ENCODE results near the gene CLEC20A. TPM values are rescaled to one million over a fixed set of nuclear protein-coding genes. Genes with fewer than 3 reads are reported as not detected.

CLEC20A gene
- total and polyA plus RNA-seq, 5 donors: 0.16 to 0.51 TPM; not detected in 3

DNA sequence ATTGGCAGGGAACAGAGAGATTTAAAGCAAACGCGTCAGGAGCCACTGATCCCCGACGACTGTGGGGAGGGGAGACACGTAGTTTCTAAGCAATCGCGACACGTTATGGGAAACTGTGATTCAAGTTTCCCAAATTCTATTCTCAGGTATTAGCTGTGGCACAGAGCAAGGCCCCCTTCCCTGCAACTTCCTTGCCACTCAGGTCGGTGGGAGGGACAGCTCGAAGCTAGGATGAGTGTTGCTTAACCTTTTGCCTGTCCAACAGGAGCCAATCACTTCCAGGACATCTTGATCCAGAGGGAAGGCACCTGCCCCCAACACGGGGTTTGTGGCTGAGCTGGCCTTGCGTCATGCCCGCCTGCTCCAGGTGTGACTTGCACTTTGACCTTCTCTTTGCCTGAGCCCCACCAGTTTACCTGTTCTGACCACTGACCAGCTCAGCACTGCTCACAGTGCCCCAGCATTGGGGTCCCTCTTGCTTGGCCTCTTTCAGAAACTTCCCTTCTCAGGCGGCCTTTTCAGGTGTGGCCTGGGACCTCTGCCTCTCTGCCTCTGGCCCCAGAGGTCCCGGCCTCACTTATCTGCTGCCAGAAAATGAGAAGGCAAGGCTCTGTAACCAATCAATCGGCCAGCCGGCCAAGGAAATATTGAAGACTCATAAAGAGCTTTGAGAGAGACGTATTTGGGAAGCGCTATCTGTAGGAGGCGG, 40.8 kb upstream of the CLEC20A start:
- 56% methylated on average over 20 of the region's 20 CpGs for WGBS
- ATAC-seq (peak in 1 of 2 donors; percentile 1), DNase-seq (no peak)
- Histone ChIP-seq H3K4me1 (ENCODE audit: control insufficient read depth, insufficient read depth, low read length) (peaks cover 12% of the 10 kb centered on the region), H3K9me3 (ENCODE audit: control insufficient read depth, low read length) (no peaks in the 10 kb centered on the region), H3K27me3 (ENCODE audit: control insufficient read depth, insufficient read depth) (no peaks in the 10 kb centered on the region), H3K27ac (ENCODE audit: low read length) (peak overlapping the region; percentile 93), H3K4me3 (ENCODE audit: low read length) (no peak overlapping the region)
- intact Hi-C loops (cut with DNase I): loop anchor here in 1 of 4 donors (10.0 kb wide), 1 partner anchor 477 kb away; no protein-coding TSS in a partner anchor

DNA sequence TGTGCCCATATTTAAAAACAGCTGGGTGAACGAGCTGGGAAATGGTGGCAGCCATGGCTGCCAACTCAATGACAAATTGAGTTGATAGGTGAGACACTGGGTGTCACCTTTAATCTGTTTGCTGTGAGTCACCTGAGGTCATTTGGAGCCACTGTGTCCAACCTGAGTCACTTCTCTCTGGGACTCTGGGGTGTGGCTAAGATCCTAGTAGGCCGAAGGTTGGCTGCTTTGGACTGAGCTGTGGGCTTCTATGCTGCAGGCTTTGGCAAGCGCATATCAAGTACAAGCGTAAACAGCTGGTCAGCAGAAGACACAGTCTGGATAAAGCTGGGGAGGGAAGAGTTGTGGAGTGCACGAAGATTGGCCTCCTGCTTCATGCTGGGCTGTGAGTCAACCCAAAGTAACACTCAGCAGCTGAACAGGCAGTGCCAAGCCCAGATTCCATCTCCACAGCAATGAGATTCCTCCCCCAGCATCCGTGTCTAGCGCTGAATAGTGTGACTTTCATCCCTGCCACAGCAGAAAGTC, 40.1 kb upstream of the CLEC20A start:
- Histone ChIP-seq H3K4me3 (ENCODE audit: low read length) (no peak overlapping the region), H3K4me1 (ENCODE audit: control insufficient read depth, insufficient read depth, low read length) (peaks cover 12% of the 10 kb centered on the region), H3K27ac (ENCODE audit: low read length) (peak overlapping the region; percentile 93), H3K27me3 (ENCODE audit: control insufficient read depth, insufficient read depth) (no peaks in the 10 kb centered on the region), H3K9me3 (ENCODE audit: control insufficient read depth, low read length) (no peaks in the 10 kb centered on the region)
- peak; percentile 70 to 84 (median 79) for DNase-seq
- peak; percentile 91 to 93 for ATAC-seq
- 37% methylated on average over 7 of the region's 7 CpGs for WGBS
- intact Hi-C loops (cut with DNase I): loop anchor here in 1 of 4 donors (10.0 kb wide), 1 partner anchor 478 kb away; no protein-coding TSS in a partner anchor

DNA sequence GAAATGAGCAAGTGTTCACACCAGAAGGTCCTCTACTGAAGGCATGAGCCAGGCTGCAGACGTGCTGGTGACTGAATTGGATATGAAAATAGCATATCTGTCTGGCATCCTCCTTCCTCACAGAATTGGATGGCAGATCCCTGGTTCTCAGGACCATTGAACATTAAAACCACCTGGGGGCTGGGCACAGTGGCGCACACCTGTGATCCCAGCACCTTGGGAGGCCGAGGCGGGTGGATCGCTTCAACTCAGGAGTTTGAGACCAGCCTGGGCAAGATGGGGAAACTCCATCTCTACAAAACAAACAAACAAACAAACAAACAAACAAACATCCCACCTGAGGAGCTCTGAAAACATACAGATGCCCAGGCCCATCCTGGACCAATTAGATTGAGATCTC, 39.6 kb upstream of the CLEC20A start:
- ATAC-seq (no peak), DNase-seq (no peak)
- no peaks in the 10 kb centered on the region for H3K27me3 ChIP-seq (ENCODE audit: control insufficient read depth, insufficient read depth)
- peak overlapping the region; percentile 93 for H3K27ac ChIP-seq (ENCODE audit: low read length)
- intact Hi-C loops (cut with DNase I): loop anchor here in 1 of 4 donors (10.0 kb wide), 1 partner anchor 478 kb away; no protein-coding TSS in a partner anchor
- no peak overlapping the region for H3K4me3 ChIP-seq (ENCODE audit: low read length)
- WGBS: 86% methylated on average over 5 of the region's 5 CpGs
- H3K4me1 ChIP-seq (ENCODE audit: control insufficient read depth, insufficient read depth, low read length): peaks cover 12% of the 10 kb centered on the region
- H3K9me3 ChIP-seq (ENCODE audit: control insufficient read depth, low read length): no peaks in the 10 kb centered on the region

DNA sequence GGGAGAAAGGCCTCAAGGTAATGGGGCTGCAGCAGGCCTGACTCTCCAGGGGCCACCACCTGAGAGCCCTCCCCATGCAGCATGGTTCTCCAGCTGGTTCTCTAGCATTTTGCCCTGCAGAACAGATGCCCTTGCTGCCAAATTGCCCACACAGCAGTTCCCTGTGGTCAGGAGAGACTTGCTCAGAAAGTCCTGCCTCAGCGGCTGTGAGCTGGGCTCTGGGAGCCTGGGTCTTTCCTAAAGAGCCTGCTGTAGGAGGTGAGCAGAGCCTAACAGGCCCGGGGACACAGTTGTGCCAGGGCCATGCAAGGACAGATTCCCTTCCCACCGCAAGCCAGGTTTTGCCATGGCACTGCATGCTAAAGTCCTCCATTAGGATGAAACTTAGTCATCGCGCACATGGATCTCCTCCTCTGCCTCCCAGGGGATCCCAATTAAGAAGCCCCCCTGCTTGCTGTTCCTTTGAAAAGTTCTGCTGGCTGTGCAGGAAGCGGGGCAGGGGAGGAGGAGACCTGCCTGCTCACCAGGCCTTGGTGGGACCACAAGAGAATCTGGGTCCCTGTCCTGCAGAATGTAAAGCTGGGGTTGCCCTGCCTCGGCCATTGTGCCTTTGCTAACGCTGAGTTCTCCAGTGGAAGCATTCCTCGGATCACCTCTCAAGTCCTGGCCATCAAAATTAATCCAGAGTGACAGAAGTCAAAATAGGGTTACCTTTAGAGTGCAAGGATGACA, 37.5 kb upstream of the CLEC20A start:
- ATAC-seq (no peak), DNase-seq (no peak)
- Histone ChIP-seq H3K27ac (ENCODE audit: low read length) (no peak overlapping the region), H3K4me1 (ENCODE audit: control insufficient read depth, insufficient read depth, low read length) (peaks cover 12% of the 10 kb centered on the region), H3K27me3 (ENCODE audit: control insufficient read depth, insufficient read depth) (no peaks in the 10 kb centered on the region), H3K4me3 (ENCODE audit: low read length) (no peak overlapping the region), H3K9me3 (ENCODE audit: control insufficient read depth, low read length) (no peaks in the 10 kb centered on the region)
- 95% methylated on average over 9 of the region's 9 CpGs for WGBS
- intact Hi-C loops (cut with DNase I): loop anchor here in 2 of 4 donors (5.0 to 10.0 kb wide), 2 partner anchors 468 to 480 kb away; no protein-coding TSS in a partner anchor

DNA sequence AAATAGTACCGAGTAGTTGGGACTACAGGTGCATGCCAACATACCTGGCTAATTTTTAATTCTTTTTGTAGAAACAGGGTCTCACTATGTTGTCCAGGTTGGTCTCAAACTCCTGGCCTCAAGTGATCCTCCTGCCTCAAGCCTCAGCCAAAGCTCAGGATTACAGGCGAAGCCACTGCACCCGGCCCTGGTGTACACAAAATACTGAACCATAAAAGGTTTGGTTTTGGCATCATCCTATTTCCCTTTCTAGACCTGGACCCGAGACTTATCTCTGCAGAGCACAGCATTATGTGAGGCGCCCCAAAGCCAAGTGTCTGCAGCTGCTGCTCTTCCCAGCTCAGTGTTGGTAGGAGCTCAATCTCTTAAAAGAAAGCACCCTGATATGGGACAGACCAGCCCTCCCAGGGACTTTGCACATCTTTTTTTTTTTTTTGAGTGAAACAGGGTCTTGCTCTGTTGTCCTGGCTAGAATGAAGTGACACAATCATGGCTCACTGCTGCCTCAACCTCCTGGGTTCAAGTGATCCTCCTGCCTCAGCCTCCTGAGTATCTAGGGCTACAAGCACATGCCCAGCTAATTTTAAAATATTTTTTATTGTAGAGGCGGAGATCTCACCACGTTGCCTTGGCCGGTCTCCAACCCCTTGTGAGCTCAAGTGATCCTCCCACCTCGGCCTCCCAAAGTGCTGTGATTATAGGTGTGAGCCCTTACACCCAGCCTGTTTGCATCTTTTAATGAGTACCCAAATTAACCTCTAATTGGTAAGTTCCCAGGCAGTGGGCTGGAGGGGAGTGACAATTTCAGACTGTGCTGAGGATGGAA, 36.6 kb upstream of the CLEC20A start:
- H3K27ac ChIP-seq (ENCODE audit: low read length): no peak overlapping the region
- DNase-seq: no peak
- H3K4me3 ChIP-seq (ENCODE audit: low read length): no peak overlapping the region
- H3K9me3 ChIP-seq (ENCODE audit: control insufficient read depth, low read length): no peaks in the 10 kb centered on the region
- no peaks in the 10 kb centered on the region for H3K27me3 ChIP-seq (ENCODE audit: control insufficient read depth, insufficient read depth)
- intact Hi-C loops (cut with DNase I): loop anchor here in 2 of 4 donors (5.0 to 10.0 kb wide), 2 partner anchors 469 to 481 kb away; no protein-coding TSS in a partner anchor
- peaks cover 10% of the 10 kb centered on the region for H3K4me1 ChIP-seq (ENCODE audit: control insufficient read depth, insufficient read depth, low read length)
- 70% methylated on average over 9 of the region's 9 CpGs for WGBS
- ATAC-seq: no peak

DNA sequence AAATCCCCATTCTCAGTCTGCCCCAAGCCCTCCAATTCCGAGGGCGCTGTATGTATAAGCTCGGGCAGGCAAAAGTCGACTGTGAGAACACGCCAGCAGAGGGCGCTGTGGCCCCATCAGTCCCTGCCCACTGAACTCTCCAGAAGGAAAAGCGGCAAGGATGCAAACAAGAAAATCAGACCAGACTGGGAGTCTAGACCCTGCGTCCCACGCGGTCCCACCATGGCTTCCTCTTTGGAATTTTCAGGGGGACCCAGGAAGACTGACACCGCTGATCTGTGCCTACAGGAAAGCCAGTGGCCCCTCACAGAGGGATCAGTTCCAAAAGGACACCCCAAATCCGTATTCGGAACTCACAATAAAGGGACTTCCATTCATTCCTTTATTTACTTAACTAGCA, 35.6 kb upstream of the CLEC20A start:
- peak; percentile 65 to 67 for ATAC-seq
- peak; percentile 80 to 93 (median 93) for DNase-seq
- intact Hi-C loops (cut with DNase I): loop anchor here in 2 of 4 donors (5.0 to 10.0 kb wide), 2 partner anchors 470 to 482 kb away; no protein-coding TSS in a partner anchor
- H3K27me3 ChIP-seq (ENCODE audit: control insufficient read depth, insufficient read depth): no peaks in the 10 kb centered on the region
- H3K4me3 ChIP-seq (ENCODE audit: low read length): no peak overlapping the region
- H3K4me1 ChIP-seq (ENCODE audit: control insufficient read depth, insufficient read depth, low read length): peaks cover 9% of the 10 kb centered on the region
- H3K9me3 ChIP-seq (ENCODE audit: control insufficient read depth, low read length): no peaks in the 10 kb centered on the region
- 18% methylated on average over 13 of the region's 13 CpGs for WGBS
- H3K27ac ChIP-seq (ENCODE audit: low read length): no peak overlapping the region

DNA sequence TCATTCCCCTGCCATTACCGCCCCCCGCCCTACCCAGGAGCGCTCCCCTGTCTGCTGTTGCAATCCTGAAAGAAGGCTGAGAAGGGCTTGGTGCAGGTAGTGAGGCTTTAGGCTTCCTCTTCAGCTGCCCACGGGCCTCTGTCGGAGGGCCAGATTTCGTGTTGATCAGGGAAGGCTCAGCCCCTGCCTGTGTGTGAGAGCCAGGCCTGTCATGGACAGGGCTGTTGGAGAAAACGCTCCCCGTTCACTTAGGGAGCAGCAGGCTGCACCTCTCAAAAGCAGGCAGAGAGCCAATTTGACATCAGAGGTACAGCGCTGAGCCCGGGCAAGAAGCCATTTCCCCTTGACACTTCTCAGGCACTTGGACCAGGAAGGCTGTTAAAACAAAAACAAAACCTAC, 35.1 kb upstream of the CLEC20A start:
- 45% methylated on average over 10 of the region's 10 CpGs for WGBS
- ATAC-seq (peak in 1 of 2 donors; percentile 32), DNase-seq (peak in 1 of 3 donors; percentile 49)
- Histone ChIP-seq H3K27me3 (ENCODE audit: control insufficient read depth, insufficient read depth) (no peaks in the 10 kb centered on the region), H3K9me3 (ENCODE audit: control insufficient read depth, low read length) (no peaks in the 10 kb centered on the region), H3K27ac (ENCODE audit: low read length) (no peak overlapping the region), H3K4me1 (ENCODE audit: control insufficient read depth, insufficient read depth, low read length) (peaks cover 5% of the 10 kb centered on the region), H3K4me3 (ENCODE audit: low read length) (no peak overlapping the region)
- intact Hi-C loops (cut with DNase I): loop anchor here in 2 of 4 donors (5.0 to 10.0 kb wide), 2 partner anchors 470 to 483 kb away; no protein-coding TSS in a partner anchor

DNA sequence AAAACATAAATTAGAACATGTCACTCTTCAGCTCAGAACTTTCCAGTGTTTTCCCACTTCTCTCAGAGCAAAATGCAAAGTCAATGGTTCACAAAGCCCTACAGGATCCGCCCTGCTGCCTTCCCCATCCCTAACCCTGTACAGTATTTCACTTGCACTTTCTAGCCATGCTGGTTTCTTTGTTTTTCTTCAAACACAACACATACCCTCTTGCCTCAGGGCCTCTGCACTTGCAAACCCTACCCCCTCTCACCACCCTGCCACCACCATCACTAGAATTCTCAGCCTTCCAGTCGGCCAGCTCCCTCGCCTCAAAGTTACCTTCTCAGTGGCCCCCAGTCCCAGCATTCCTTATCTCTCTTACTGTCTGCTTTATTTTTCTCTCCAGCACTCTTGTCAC, 33.7 kb upstream of the CLEC20A start:
- DNase-seq (no peak), ATAC-seq (no peak)
- Histone ChIP-seq H3K27ac (ENCODE audit: low read length) (no peak overlapping the region), H3K4me1 (ENCODE audit: control insufficient read depth, insufficient read depth, low read length) (no peaks in the 10 kb centered on the region), H3K9me3 (ENCODE audit: control insufficient read depth, low read length) (no peaks in the 10 kb centered on the region), H3K4me3 (ENCODE audit: low read length) (no peak overlapping the region), H3K27me3 (ENCODE audit: control insufficient read depth, insufficient read depth) (no peaks in the 10 kb centered on the region)
- WGBS: 86% methylated on average over 3 of the region's 3 CpGs
- intact Hi-C loops (cut with DNase I): loop anchor here in 2 of 4 donors (5.0 to 10.0 kb wide), 2 partner anchors 472 to 484 kb away; no protein-coding TSS in a partner anchor

DNA sequence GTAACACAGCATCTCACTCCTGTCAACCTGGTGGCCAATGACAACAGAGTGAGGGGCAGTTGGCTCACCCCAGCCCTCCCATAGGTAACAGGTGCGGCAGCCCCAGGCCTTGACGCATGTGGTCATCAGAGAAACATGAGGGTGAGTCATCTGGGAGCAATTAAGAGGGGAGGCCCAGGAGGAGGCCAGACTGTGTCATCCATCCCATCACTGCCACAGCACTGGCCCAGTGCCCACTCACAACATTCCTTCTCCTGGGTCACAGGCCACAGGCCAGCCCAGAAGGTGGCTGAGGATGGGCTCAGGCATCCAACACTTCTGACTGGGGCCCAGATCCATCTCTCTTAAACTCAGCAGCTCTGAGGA, 33.3 kb upstream of the CLEC20A start:
- 67% methylated on average over 2 of the region's 2 CpGs for WGBS
- DNase-seq (peak in 2 of 3 donors; percentile 36 to 54), ATAC-seq (peak in 1 of 2 donors; percentile 53)
- intact Hi-C loops (cut with DNase I): loop anchor here in 2 of 4 donors (5.0 to 10.0 kb wide), 2 partner anchors 472 to 485 kb away; no protein-coding TSS in a partner anchor
- Histone ChIP-seq H3K4me3 (ENCODE audit: low read length) (no peak overlapping the region), H3K27me3 (ENCODE audit: control insufficient read depth, insufficient read depth) (no peaks in the 10 kb centered on the region), H3K27ac (ENCODE audit: low read length) (no peak overlapping the region), H3K9me3 (ENCODE audit: control insufficient read depth, low read length) (no peaks in the 10 kb centered on the region), H3K4me1 (ENCODE audit: control insufficient read depth, insufficient read depth, low read length) (no peaks in the 10 kb centered on the region)

DNA sequence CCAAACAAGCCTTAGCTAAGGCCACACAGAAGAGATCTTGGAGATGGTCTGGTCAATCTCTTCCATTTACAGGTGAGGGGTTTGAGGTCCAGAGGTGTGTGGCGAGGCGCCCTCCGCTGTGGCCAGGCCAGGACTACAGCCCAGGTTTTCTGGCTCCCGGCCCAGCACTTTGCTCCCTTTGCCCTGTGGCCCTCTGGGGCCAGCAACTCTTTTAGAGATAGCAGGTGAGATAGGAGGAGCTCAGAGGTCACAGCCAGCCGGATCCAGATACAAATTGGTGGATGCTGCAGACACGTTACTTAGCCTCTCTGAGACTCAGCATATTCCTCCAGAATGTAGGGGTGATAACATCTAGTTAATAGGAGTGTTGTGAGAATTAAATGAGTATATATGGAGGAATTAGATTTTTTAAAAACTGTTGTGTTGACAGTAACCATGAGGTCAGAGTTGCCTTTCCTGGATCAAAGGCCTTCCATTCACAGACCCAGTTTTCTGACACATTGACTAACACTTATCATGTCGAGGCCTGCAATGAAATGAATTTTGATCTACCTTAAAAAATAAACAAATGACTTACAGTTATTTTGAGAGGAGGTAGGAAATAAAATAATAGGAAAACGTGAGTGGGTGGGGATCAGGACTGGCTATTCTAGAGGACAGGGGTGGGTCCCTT, 32.7 kb upstream of the CLEC20A start:
- H3K4me1 ChIP-seq (ENCODE audit: control insufficient read depth, insufficient read depth, low read length): no peaks in the 10 kb centered on the region
- H3K9me3 ChIP-seq (ENCODE audit: control insufficient read depth, low read length): no peaks in the 10 kb centered on the region
- H3K27me3 ChIP-seq (ENCODE audit: control insufficient read depth, insufficient read depth): no peaks in the 10 kb centered on the region
- WGBS: 92% methylated on average over 8 of the region's 8 CpGs
- H3K4me3 ChIP-seq (ENCODE audit: low read length): no peak overlapping the region
- ATAC-seq (no peak), DNase-seq (no peak)
- intact Hi-C loops (cut with DNase I): loop anchor here in 2 of 4 donors (5.0 to 10.0 kb wide), 2 partner anchors 473 to 485 kb away; no protein-coding TSS in a partner anchor
- no peak overlapping the region for H3K27ac ChIP-seq (ENCODE audit: low read length)
